ENCODE data around the gene PAIP2. TPM values are rescaled to one million over a fixed set of nuclear protein-coding genes. Genes with fewer than 3 reads are reported as not detected.

The PAIP2 gene
- total RNA-seq, 1 donor: 47.8 TPM

GRCh38 chr5:139392678-139393496, 51.2 kb downstream of the PAIP2 start:
- Histone ChIP-seq H3K79me2 (ENCODE audit: insufficient read depth, low read length) (no peaks in the 10 kb centered on the region), H3K4me3 (ENCODE audit: insufficient read depth, low read length) (peak overlapping the region; percentile 57), H3K36me3 (ENCODE audit: insufficient read depth, low read length) (no peaks in the 10 kb centered on the region), H3K4me1 (ENCODE audit: insufficient read depth, low read length) (no peaks in the 10 kb centered on the region), H3K4me2 (ENCODE audit: insufficient read depth, low read length) (peak overlapping the region; percentile 71), H2AFZ (ENCODE audit: low read length) (peak overlapping the region; percentile 56), H3K27me3 (ENCODE audit: insufficient read depth, low read length) (peaks cover 18% of the 10 kb centered on the region), H3K27ac (ENCODE audit: low read depth, low read length) (no peak overlapping the region), H4K20me1 (ENCODE audit: insufficient read depth, low read length) (peaks cover 4% of the 10 kb centered on the region), H3K9me3 (ENCODE audit: low read depth, low read length) (no peaks in the 10 kb centered on the region)
- DNase-seq (ENCODE audit: insufficient read length, low spot score, missing footprints): peak; percentile 98
- TF ChIP-seq CTCF (IDR thresholded peaks at IDR 0.05; ENCODE audit: extremely low read depth, low read depth, low read length): peak; percentile 45

GRCh38 chr5:139393497-139394122, 52.0 kb downstream of the PAIP2 start:
- H3K79me2 ChIP-seq (ENCODE audit: insufficient read depth, low read length): no peaks in the 10 kb centered on the region
- peak overlapping the region; percentile 71 for H3K4me2 ChIP-seq (ENCODE audit: insufficient read depth, low read length)
- H2AFZ ChIP-seq (ENCODE audit: low read length): peak overlapping the region; percentile 56
- no peaks in the 10 kb centered on the region for H3K4me1 ChIP-seq (ENCODE audit: insufficient read depth, low read length)
- peaks cover 4% of the 10 kb centered on the region for H4K20me1 ChIP-seq (ENCODE audit: insufficient read depth, low read length)
- no peaks in the 10 kb centered on the region for H3K9me3 ChIP-seq (ENCODE audit: low read depth, low read length)
- DNase-seq (ENCODE audit: insufficient read length, low spot score, missing footprints): peak; percentile 88
- no peak overlapping the region for H3K27ac ChIP-seq (ENCODE audit: low read depth, low read length)
- H3K27me3 ChIP-seq (ENCODE audit: insufficient read depth, low read length): peaks cover 18% of the 10 kb centered on the region
- peak overlapping the region; percentile 57 for H3K4me3 ChIP-seq (ENCODE audit: insufficient read depth, low read length)
- no peak for TF ChIP-seq CTCF (IDR thresholded peaks at IDR 0.05; ENCODE audit: extremely low read depth, low read depth, low read length)
- H3K36me3 ChIP-seq (ENCODE audit: insufficient read depth, low read length): no peaks in the 10 kb centered on the region

GRCh38 chr5:139394123-139394653, 52.5 kb downstream of the PAIP2 start:
- Histone ChIP-seq H4K20me1 (ENCODE audit: insufficient read depth, low read length) (peaks cover 4% of the 10 kb centered on the region), H3K27me3 (ENCODE audit: insufficient read depth, low read length) (peaks cover 18% of the 10 kb centered on the region), H3K9me3 (ENCODE audit: low read depth, low read length) (no peaks in the 10 kb centered on the region), H3K4me1 (ENCODE audit: insufficient read depth, low read length) (no peaks in the 10 kb centered on the region), H3K27ac (ENCODE audit: low read depth, low read length) (no peak overlapping the region), H2AFZ (ENCODE audit: low read length) (peak overlapping the region; percentile 20), H3K36me3 (ENCODE audit: insufficient read depth, low read length) (no peaks in the 10 kb centered on the region), H3K4me2 (ENCODE audit: insufficient read depth, low read length) (peak overlapping the region; percentile 71), H3K4me3 (ENCODE audit: insufficient read depth, low read length) (peak overlapping the region; percentile 57), H3K79me2 (ENCODE audit: insufficient read depth, low read length) (no peaks in the 10 kb centered on the region)
- peak; percentile 91 for DNase-seq (ENCODE audit: insufficient read length, low spot score, missing footprints)
- TF ChIP-seq CTCF (IDR thresholded peaks at IDR 0.05; ENCODE audit: extremely low read depth, low read depth, low read length): peak; percentile 22
